GM20431 (cell line): ENCODE data around the gene NPFFR1.

Experiments
- in situ Hi-C: fragments of 300-500 bp; cut with MseI, MboI; formaldehyde crosslinking; loops from one replicate; pipeline ENCODE4 v1.15.0; 2020; ENCODE audit warnings: low sequenced_read_pairs; ENCODE audit not compliant: unreplicated experiment

Gene NPFFR1

DNA sequence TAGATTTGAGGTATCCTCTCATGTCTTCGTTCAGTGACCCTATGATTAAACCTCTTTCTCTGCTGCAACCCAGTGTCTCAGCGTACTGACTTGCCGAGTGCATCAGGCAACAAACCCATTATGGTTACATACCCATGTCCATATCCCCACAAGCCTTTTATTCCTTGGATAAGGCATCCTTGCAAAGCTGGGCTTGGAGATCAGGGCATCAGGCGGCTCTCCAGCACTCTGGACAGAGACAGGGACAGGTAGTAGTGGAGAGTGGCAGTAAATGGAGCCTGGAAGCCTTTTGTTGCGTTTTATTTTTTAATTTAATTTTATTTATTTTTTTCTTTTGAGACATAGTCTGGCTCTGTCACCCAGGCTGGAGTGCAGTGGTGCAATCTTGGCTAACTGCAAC lies 32.0 kb upstream of the NPFFR1 start:
- in situ Hi-C loops, result no loop called here

DNA sequence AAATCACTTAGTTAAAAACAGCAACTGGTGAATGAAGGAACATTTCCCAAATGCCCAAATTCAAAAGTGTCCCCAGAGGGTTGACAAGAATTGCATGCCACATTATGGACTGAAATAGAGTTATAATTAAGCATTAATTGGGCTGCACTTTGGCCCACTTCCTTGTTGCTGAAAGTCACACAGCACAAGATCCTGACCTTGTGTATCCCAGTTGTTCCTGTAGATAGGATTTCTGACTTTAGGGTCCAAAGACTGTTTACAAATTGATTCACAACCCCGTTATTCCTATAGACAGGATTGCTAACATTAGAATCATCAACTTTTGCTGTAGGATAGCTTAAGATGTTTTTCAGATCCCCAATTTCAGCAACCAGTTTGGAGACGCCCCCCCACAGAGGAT lies 31.5 kb upstream of the NPFFR1 start:
- in situ Hi-C loops, result no loop called here

DNA sequence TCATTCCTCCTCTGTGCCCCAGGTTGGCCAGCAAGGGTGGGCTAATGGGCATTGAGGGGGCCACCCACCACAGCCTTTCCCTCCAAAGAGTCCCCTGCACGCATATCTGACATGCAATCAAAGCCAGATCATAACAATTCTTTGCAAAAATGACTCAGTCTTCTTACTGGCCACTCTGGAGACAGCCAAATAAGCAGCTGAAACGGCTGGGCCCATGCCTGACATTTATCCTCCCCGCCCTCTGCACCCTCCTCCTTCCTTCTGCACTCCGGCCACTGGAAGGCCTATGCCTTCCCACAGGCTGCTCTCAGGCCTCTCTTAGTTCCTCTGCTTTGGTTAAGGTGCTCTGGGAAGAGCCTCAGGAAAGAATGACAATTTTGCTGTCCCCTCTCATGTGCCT lies 29.2 kb upstream of the NPFFR1 start:
- in situ Hi-C loops, result no loop called here

DNA sequence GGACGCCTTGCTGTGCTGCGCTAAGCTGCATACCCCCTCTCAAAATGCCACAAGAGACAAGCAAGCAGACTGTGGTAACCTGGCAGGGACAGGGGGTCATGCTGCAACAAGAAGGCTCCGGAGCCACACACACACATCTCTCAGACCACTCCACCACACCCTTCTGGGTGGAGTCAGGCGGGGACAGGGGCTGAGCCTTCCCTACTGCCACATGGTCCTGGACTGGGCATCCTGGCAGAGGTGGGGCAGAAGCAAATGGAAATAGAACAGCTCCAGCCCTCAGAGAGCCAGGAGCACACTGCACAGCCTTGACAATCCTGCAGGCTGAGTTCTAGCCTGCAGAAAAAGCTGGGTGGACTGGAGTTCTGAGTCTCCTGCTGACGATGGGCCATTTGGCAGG lies 28.4 kb upstream of the NPFFR1 start:
- in situ Hi-C loops, result no loop called here

DNA sequence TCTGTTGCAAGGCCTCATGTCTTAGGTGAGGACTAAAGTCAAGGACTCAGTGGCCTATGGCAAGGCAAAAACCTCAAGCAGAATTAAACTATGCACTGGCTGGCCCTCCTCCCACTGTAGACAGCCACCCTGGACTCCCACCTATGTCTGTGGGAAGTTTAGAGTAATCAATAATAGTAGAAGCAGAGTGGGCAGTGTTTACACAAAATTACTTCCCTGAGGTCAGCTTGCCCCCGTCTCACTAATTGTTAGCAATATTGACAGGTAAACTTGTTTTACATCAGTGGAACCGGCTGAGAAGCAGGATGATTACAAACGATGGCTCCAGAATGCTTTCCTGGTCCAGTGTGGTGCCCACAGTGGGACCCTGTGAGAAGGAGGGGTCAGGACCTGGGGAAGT lies 27.9 kb upstream of the NPFFR1 start:
- in situ Hi-C loops, result no loop called here

DNA sequence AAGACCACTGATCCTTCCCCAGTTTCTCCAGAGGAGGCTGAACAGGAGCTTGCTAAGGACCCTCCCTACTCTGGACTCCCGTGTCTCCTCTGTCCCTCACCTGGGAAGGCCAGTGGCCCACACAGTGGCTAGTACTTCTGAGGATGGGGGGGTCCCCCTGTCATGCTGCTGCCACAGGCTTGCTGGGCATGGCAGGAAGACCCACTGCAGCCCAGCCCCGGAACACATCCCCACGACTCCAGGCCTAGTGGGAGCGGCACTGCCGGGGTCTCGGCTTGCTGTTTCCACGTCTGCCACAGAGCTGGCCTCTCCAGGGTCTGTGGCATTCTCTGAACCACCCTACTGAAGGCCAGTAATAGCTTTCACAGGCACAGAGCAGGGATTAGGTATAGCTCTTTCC lies 25.9 kb upstream of the NPFFR1 start:
- in situ Hi-C loops, result no loop called here

DNA sequence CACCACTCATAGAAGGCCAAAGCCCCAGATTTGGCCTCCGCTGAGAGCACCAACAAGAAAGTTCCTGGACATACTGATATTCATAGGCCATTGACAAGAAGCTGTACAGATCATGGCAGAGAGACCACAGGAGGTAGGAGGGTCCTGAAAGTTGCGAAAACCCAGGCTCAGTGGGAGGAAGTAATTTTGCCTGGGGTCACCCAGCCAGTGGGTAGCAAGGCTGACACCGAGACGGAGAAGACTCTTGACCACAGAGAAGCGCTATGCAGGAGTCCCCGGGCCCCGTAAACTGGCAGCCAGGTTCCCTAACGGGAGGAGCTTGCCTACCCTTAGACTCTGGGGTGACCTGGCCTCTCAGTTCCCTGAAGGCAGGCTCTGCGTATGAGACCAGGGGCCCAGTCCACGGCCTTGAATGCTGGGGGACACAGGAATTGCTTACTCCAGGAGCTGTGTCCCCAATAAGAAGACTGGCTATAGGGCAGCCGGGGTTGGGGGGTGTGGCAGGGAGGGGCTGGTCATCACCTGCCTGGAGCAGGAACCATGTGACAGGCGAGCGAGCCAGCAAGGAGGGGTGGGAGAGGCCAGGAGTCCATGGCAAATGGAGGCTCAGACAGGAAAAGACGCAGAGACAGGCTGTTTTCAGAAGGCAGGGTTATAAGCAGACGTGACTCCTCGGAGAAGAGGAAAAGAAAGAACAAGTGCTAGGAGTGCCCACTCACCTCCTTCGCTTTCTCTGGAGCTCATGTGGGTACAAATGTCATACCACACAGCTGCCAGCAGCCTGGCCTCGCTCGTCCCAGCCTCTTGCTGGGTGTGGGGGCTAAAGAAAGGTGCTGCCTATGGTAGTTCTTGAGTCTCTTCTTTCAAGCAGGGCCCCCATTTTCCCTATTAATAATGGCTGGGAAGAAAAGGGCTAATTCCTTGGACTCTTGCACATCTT lies 24.6 kb upstream of the NPFFR1 start:
- in situ Hi-C loops, result no loop called here

DNA sequence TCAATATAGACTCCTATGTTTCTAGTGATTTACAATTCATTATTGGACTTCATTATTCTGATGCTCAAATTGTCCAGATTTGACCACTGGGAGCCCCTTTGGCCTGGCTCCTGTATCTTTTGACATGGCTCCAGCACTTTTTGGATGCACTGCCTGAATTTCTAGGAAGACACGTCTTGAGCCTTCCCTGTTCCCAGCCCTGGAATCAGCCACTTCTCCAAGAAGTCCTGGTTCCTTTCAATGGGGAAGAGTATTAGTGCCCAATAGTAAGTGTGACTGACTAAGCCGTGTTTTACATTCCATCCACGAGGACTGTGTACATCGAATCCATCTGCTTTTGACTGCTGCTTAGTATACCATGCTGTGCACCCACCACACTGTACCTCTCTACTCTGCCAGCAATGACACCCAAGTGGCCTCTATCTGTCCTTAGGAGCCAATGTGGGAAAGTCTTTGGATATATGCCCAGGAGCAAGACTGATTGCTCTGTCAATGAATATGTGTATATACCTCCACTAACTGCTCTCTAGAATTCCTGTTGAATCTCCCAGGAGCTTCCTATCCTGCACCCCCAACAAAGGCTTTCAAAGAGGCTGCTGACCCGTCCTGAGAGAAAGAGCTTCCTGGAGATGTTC lies 23.2 kb upstream of the NPFFR1 start:
- in situ Hi-C loops, result no loop called here

DNA sequence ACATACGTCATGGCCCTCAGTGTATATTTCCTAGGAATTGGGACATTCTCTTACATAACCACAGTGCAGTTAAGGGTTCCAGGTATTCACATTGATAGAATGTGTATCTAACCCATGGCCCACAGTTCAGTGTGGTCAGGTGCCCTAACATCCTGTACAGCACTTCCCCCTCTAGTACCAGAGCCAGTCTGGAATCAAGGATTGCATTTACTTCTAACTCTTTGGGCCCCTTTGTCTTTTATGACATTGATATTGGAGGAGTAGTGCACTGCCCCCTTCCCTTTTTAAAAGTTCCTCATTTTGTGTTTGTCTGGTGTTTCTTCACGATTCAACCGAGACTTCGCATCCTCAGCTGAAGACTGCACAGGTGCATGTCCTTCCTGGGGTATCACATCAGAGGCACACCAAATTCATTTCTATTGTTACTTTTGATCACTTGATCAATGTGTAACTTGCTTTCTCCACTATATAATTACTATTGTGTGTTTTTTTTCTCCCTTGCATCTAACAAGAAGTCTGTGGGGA lies 22.4 kb upstream of the NPFFR1 start:
- in situ Hi-C loops, result no loop called here

DNA sequence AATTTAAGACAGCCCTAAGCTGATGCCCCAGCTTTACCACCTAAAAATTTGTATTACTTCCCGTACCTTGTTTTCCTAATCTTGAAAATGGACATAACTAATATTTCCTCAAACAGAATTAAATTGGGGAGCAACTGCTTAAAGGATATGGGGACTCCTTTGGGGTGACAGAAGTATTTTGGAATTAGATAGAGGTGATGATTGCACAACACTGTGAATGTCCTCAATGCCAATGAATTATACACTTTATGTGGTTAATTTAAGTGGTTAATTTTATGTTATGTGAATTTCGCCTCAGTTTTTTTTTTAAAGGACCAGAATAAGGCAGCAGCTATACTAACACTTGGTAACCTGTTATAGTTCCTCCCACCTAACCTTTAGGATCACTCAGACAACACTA lies 19.9 kb upstream of the NPFFR1 start:
- in situ Hi-C loops, result no loop called here

DNA sequence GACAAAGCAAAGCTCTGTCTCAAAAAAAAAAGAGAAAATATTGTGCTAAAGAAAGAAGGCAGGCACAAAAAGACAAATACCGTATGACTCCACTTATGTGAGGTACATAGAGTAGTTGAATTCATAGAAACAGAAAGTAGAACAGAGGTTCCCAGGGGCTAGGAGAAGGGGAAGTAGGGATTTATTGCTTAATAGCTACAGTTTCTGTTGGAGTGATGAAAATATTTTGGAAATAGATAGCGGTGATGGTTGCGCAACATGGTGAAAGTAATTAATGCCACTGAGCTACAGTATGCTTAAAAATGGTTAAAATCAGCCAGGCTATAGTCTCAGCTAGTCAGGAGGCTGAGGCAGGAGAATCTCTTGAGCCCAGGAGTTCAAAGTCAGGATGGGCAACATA lies 18.5 kb upstream of the NPFFR1 start:
- in situ Hi-C loops, result no loop called here

DNA sequence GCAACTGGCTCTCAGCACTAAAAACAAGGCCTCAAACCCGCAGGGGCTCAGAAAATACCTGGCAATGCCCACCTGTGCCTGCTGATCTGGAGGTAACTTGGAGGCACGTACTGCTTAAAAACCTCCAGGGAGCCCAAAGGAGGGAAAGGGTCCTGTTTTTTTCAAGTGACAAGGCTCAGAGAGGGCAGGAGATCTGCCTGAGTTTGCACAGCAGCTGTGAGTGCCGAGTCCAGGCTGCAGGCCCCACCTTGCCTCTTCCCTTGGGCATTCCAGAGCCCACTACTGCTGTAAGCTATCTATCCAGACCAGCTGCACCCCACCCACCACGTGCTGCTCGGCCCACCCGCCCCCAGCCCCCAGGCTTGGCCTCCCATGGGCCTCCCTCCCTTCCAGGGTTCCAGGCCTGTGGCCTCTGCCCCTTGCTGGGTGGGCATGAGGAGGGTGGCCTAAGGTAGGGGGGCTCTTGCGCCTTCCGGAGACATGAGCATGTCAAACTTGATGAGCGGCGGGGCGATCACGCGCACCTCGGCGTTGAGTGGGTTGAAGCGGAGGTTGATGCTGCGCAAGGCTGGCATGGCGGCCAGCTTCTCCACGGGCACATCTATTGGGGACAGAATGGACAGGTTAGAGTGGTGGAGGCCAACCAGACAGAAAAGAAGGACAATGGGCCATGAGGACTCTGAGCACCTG lies 17.2 kb upstream of the NPFFR1 start:
- in situ Hi-C loops, result no loop called here

DNA sequence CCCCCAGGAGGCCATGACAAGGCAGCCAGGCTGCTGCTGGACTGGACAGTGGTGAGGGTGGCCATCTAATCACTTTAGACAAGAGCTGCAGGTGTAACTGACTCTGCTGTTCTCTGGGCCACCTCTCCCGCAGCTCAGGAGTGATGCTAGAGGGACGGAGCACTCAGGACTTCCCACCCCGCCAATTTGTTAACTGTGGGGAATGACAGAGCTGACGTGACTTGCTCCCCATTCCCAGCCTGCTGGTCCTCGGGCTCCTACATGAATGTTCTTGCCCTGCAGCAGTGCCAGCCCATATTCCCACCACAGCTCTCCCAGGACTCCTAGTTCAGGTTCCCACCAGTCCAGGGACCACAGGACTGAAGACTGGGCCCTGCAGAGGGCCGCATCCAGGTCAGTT lies 16.7 kb upstream of the NPFFR1 start:
- in situ Hi-C loops, result no loop called here

DNA sequence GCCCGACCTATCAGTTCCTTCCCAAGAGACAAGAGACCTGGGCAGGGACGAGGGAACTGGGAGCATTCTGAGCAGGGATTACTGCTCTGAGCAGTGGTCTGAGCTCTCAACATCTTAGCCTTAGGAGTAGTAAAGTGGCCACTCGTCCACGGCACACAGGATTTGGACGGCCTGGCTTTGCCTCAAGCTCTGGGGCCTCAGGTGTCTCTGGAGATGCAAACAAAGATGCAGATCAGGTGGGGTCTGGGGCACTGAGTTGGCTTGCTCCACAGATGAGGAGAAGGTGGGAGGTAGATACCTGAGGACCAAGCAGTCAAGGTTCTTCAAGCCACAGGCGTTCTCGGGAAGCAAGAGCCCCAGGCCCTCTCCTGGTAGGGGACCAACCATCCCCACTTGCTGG lies 16.1 kb upstream of the NPFFR1 start:
- in situ Hi-C loops, result no loop called here

DNA sequence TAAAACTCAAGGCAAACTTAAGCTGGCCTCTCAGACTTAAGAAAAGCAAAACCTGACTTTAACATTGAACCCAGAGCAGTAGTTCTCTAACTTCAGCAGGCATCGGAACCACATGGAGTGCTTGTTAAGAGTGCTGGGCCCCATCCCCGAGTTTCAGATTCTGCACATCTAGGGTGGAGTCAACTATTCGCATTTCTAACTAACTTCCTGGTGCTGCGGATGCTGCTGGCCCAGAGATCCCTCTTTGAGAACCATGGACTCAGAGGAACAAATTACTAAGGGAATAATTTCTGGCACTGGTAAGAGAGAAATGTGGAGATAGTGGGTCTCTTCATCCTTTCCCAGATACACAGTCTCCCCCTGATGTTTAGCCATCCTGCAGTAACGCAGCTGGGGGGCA lies 14.6 kb upstream of the NPFFR1 start:
- in situ Hi-C loops, result no loop called here

DNA sequence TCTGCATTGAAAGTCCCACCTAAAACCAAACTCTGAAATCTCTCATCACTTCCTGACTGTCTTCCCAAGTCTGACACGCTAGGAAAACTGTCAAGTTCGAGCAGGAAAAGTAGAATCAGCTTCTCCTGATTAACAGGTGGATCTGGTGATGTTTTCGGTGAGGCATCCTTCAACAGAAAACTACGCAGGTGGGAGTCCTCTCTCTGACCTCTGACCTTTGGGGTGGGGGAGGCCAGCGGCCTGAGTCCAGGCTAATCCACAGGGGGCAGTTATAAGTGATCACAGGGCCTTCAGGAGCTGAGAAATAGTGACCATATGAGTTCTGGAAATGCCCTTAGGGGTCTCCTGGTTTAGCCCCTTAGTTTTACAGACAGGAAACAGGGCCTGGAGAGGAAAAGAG lies 13.4 kb upstream of the NPFFR1 start:
- in situ Hi-C loops, result no loop called here

DNA sequence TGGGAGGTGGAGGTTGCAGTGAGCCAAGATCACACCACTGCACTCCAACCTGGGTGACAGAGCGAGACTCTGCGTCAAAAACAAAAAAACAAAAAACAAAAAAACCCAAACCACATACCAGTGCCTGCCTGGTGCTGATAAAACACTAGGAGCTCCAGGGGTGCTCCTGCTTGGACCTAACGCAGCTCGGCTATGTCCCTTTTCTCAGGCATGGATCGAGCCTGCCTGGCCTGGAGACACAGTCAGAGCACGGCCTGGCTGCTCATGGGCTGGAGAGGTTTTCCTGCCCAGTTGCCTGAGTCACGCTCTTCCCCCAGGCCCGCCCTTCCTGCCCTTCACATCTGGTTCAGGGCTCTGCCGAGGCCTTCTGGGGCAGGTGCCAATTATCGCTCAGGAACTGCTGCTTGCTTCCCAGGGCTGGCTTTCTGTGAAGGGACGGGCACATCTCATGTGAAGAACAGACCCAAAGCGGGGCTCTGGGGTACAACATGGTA lies 12.6 kb upstream of the NPFFR1 start:
- in situ Hi-C loops, result no loop called here

DNA sequence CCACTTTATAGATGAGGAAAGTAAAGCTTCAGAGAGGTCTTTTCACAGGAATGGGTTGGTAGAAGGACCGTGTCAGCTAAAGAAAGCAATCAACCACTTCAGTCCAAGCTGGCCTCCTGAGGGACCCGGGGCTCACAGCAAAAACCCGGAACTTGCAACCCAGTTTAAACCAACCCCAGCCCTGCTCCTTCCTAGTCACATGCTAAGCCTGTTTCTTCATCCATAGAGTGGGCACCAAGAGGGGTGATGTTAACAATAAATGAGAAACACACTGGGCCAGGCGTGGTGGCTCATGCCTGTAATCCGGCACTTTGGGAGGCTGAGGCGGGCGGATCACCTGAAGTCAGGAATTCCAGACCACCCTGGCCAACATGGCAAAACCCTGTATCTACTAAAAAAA lies 12.1 kb upstream of the NPFFR1 start:
- in situ Hi-C loops, result no loop called here

DNA sequence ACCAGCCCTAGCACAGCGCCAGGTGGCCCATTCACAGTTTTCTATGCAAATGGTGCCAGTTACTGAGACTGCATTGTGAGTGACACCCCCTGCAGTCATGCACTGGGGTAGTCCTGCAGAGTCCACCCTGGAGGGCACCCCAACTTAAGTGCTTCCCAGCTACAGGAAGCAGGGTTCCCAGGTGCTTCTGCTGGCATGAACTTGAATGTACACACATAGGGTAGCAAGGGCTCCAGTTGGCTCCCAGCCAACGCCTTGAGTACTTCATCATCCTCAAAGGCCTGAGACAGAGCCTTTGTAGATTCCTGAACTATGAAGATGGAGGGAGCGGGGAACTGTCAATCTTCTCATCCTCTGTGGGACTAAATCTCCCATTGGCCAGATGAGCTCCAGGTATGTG lies 11.5 kb upstream of the NPFFR1 start:
- in situ Hi-C loops, result no loop called here

DNA sequence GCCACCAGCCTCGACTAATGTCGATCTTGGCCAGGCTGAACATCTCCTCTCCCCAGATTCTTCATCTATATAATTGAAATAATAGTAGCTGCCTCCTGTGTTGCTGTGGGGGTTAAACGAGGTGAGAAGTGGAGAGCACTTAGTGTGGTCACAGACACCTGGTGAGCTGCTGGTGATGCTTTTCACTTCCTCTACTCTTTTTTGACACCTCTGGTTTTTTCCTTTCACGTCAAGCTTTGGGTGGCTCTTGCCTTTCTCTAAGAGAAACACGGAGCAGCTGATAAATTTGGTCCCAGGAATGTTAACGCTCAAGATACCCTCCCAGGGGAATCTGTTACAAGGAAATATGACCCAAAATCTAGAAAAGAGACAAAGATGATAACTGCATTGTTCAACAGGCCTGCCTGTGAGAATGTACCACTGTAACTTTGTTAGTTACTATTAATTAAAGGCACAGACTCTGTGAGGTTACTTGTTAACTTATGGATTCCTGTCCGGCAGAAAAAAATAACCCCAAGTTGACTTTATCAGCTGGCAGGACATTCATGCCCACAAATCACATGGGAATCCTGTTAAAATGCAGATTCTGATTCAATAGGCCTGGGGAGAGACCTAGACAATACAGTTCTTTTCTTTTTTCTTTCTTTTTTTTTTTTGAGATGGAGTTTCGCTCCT lies 9.5 kb upstream of the NPFFR1 start:
- in situ Hi-C loops, result no loop called here
